ENCODE measurements around the gene ABCB6. TPM values are rescaled to one million over a fixed set of nuclear protein-coding genes. Genes with fewer than 3 reads are reported as not detected.

ABCB6 gene
- total and polyA plus RNA-seq, 10 of the 15 experiments (the other 5 are each of a cell fraction or from before 2014, with no cell fraction given): 2.3 to 22.1 (median 13.8) TPM

- TF ChIP-seq POLR2AphosphoS5 (IDR thresholded peaks at IDR 0.05; ENCODE audit: low read length): peak; percentile 55; the same call in 1 of the 2 replicates
- TF ChIP-seq, protein P1, sequence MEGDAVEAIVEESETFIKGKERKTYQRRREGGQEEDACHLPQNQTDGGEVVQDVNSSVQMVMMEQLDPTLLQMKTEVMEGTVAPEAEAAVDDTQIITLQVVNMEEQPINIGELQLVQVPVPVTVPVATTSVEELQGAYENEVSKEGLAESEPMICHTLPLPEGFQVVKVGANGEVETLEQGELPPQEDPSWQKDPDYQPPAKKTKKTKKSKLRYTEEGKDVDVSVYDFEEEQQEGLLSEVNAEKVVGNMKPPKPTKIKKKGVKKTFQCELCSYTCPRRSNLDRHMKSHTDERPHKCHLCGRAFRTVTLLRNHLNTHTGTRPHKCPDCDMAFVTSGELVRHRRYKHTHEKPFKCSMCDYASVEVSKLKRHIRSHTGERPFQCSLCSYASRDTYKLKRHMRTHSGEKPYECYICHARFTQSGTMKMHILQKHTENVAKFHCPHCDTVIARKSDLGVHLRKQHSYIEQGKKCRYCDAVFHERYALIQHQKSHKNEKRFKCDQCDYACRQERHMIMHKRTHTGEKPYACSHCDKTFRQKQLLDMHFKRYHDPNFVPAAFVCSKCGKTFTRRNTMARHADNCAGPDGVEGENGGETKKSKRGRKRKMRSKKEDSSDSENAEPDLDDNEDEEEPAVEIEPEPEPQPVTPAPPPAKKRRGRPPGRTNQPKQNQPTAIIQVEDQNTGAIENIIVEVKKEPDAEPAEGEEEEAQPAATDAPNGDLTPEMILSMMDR (IDR thresholded peaks at IDR 0.05 in 2 of 3, conservative IDR thresholded peaks at IDR 0.05 in 1 of 3; ENCODE audit: control insufficient read depth in 2 of 3, extremely low read depth in 1 of 3, insufficient read depth in 1 of 3, low read depth in 3 of 3, low read length in 3 of 3): peak; percentile 89 to 99 (median 97); a peak in 5 of 6 replicates
- no peak for TF ChIP-seq RFX5 (IDR thresholded peaks at IDR 0.05; ENCODE audit: low read depth, low read length)
- TF ChIP-seq, protein P2, sequence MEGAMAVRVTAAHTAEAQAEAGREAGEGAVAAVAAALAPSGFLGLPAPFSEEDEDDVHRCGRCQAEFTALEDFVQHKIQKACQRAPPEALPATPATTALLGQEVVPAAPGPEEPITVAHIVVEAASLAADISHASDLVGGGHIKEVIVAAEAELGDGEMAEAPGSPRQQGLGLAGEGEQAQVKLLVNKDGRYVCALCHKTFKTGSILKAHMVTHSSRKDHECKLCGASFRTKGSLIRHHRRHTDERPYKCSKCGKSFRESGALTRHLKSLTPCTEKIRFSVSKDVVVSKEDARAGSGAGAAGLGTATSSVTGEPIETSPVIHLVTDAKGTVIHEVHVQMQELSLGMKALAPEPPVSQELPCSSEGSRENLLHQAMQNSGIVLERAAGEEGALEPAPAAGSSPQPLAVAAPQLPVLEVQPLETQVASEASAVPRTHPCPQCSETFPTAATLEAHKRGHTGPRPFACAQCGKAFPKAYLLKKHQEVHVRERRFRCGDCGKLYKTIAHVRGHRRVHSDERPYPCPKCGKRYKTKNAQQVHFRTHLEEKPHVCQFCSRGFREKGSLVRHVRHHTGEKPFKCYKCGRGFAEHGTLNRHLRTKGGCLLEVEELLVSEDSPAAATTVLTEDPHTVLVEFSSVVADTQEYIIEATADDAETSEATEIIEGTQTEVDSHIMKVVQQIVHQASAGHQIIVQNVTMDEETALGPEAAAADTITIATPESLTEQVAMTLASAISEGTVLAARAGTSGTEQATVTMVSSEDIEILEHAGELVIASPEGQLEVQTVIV (IDR thresholded peaks at IDR 0.05; ENCODE audit: borderline replicate concordance, partially characterized antibody): no peak
- TF ChIP-seq GATAD2B (conservative IDR thresholded peaks at IDR 0.05; ENCODE audit: low read depth): no peak
- TF ChIP-seq PML (IDR thresholded peaks at IDR 0.05; ENCODE audit: low read length): no peak
- TF ChIP-seq BCL11A (IDR thresholded peaks at IDR 0.05; ENCODE audit: low read depth, low read length): no peak
- TF ChIP-seq NFYA (IDR thresholded peaks at IDR 0.05; ENCODE audit: borderline replicate concordance, low read depth, low read length): no peak
- no peak for TF ChIP-seq PBX3 (IDR thresholded peaks at IDR 0.05; ENCODE audit: insufficient replicate concordance, low read depth, low read length)
- TF ChIP-seq RUNX3 (IDR thresholded peaks at IDR 0.05; ENCODE audit: low read length): peak; percentile 86
- TF ChIP-seq CREB1 (IDR thresholded peaks at IDR 0.05; ENCODE audit: low read depth): no peak
- TF ChIP-seq SUZ12 (IDR thresholded peaks at IDR 0.05; ENCODE audit: unreplicated experiment): no peak
- TF ChIP-seq, protein P3, sequence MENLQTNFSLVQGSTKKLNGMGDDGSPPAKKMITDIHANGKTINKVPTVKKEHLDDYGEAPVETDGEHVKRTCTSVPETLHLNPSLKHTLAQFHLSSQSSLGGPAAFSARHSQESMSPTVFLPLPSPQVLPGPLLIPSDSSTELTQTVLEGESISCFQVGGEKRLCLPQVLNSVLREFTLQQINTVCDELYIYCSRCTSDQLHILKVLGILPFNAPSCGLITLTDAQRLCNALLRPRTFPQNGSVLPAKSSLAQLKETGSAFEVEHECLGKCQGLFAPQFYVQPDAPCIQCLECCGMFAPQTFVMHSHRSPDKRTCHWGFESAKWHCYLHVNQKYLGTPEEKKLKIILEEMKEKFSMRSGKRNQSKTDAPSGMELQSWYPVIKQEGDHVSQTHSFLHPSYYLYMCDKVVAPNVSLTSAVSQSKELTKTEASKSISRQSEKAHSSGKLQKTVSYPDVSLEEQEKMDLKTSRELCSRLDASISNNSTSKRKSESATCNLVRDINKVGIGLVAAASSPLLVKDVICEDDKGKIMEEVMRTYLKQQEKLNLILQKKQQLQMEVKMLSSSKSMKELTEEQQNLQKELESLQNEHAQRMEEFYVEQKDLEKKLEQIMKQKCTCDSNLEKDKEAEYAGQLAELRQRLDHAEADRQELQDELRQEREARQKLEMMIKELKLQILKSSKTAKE (IDR thresholded peaks at IDR 0.05; ENCODE audit: low read depth, poor library complexity, severe bottlenecking): no peak
- TF ChIP-seq BACH1 (IDR thresholded peaks at IDR 0.05; ENCODE audit: borderline replicate concordance): no peak
- no peak for TF ChIP-seq ATF3 (IDR thresholded peaks at IDR 0.05; ENCODE audit: borderline replicate concordance, extremely low read depth, low read depth, low read length)
Observed at GRCh38 chr2:219160186-219161017, 58.4 kb downstream of the ABCB6 start, which contains the start of gene NHEJ1 (continued).

Data from GM12878 (cell line).